HG02610 (cell line): ENCODE measurements around the gene DOCK7.
A peak's percentile ranks its signal among the peaks of the same experiment; 100 is the strongest.
"Not testable (repeated sequence)": the region's sequence is repeated elsewhere in the genome, so short reads cannot be mapped to it uniquely, and the experiment has no call there.

ENCODE experiments used
- ATAC-seq: cut with Tn5 transposase; IDR thresholded peaks from one replicate; pipeline ENCODE4 v1.9.1; 2021; ENCODE audit warnings: mild to moderate bottlenecking, moderate library complexity; ENCODE audit not compliant: unreplicated experiment

DOCK7 gene

GRCh38 chr1:62539028-62539447 is 149.1 kb downstream of the DOCK7 start:
- ATAC-seq, result no peak

- no peak for ATAC-seq
Measured at GRCh38 chr1:62536865-62537264, 151.3 kb downstream of the DOCK7 start.

GRCh38 chr1:62530516-62531154 is 157.6 kb downstream of the DOCK7 start:
- ATAC-seq, result peak; percentile 79

- no peak for ATAC-seq
Measured at GRCh38 chr1:62529227-62529626, 159.0 kb downstream of the DOCK7 start.

GRCh38 chr1:62528015-62528414 is 160.2 kb downstream of the DOCK7 start:
- no peak for ATAC-seq

GRCh38 chr1:62527346-62527745 is 160.8 kb downstream of the DOCK7 start:
- not testable (repeated sequence) for ATAC-seq

GRCh38 chr1:62523860-62524259 is 164.3 kb downstream of the DOCK7 start:
- no peak for ATAC-seq

GRCh38 chr1:62516600-62516999 is 171.6 kb downstream of the DOCK7 start:
- no peak for ATAC-seq

- ATAC-seq, result no peak
Measured at GRCh38 chr1:62514746-62515423, 173.3 kb downstream of the DOCK7 start.

GRCh38 chr1:62513013-62513412 is 175.2 kb downstream of the DOCK7 start:
- no peak for ATAC-seq

- no peak for ATAC-seq
Measured at GRCh38 chr1:62509028-62509427, 179.2 kb downstream of the DOCK7 start.

GRCh38 chr1:62508187-62508758 is 179.9 kb downstream of the DOCK7 start:
- ATAC-seq, result no peak

GRCh38 chr1:62500210-62500609 is 188.0 kb downstream of the DOCK7 start:
- no peak for ATAC-seq

- no peak for ATAC-seq
Measured at GRCh38 chr1:62494137-62494536, 194.0 kb downstream of the DOCK7 start.

- no peak for ATAC-seq
Measured at GRCh38 chr1:62493656-62494055, 194.5 kb downstream of the DOCK7 start.

GRCh38 chr1:62492521-62492920 is 195.7 kb downstream of the DOCK7 start:
- no peak for ATAC-seq

- ATAC-seq, result no peak
Measured at GRCh38 chr1:62487956-62488355, 200.2 kb downstream of the DOCK7 start.

GRCh38 chr1:62484824-62485468 is 203.2 kb downstream of the DOCK7 start:
- no peak for ATAC-seq

GRCh38 chr1:62481681-62482080 is 206.5 kb downstream of the DOCK7 start:
- no peak for ATAC-seq

GRCh38 chr1:62476525-62477219 is 211.5 kb downstream of the DOCK7 start:
- ATAC-seq, result no peak

GRCh38 chr1:62467092-62467491 is 221.1 kb downstream of the DOCK7 start:
- ATAC-seq, result no peak
